T-helper 17 cell (primary cell): ENCODE data around the gene METTL8. TPM values are rescaled to one million over a fixed set of nuclear protein-coding genes. Genes with fewer than 3 reads are reported as not detected.
"Not testable (repeated sequence)": the region's sequence is repeated elsewhere in the genome, so short reads cannot be mapped to it uniquely, and the experiment has no call there.

Experiments used
- ATAC-seq: fragments of 150-1000 bp; cut with Tn5 transposase; 2 replicates; pipeline ENCODE4 v1.10.0; 2021; ENCODE audit warnings: mild to moderate bottlenecking, moderate library complexity
- DNase-seq, 3 donors: peaks; one replicate each; pipeline versions ENCODE4 v3.0.0 to v3.0.0-alpha.2; 2020 to 2021
- H3K9me3 ChIP-seq: one replicate; pipeline ENCODE4 v1.7.0; 2013; ENCODE audit warnings: low read length, mild to moderate bottlenecking; ENCODE audit not compliant: control insufficient read depth, poor library complexity, severe bottlenecking
- H3K27ac Mint-ChIP-seq: one replicate; pipeline ENCODE4 v1.8.0; 2022; ENCODE audit warnings: mild to moderate bottlenecking, moderate library complexity, mixed read lengths
- H3K27me3 Mint-ChIP-seq: one replicate; pipeline ENCODE4 v1.8.0; 2022; ENCODE audit warnings: mixed read lengths
- H3K36me3 Mint-ChIP-seq: one replicate; pipeline ENCODE4 v1.8.0; 2022; ENCODE audit warnings: low read depth, mixed read lengths
- H3K4me1 Mint-ChIP-seq: one replicate; pipeline ENCODE4 v1.8.0; 2022; ENCODE audit warnings: mild to moderate bottlenecking, mixed read lengths
- H3K4me3 Mint-ChIP-seq: one replicate; pipeline ENCODE4 v1.8.0; 2022; ENCODE audit warnings: mild to moderate bottlenecking, moderate library complexity, mixed read lengths
- total RNA-seq, 4 donors: library from RNA in 2 of 4; stranded (reverse) in 2 of 4; gene quantifications; one replicate each; pipeline ENCODE4 v1.2.3 and lab custom pipeline; 2022 to 2026

The METTL8 gene
- total RNA-seq, 2 donors from 2014 or later, result 18.5 to 23.3 TPM

- Mint-ChIP-seq H3K4me3 (no peak overlapping the region), H3K4me1 (peaks cover 11% of the 10 kb centered on the region), H3K27me3 (no peaks in the 10 kb centered on the region), H3K36me3 (peaks cover 7% of the 10 kb centered on the region), H3K27ac (peak overlapping the region; percentile 53)
- ATAC-seq, result no peak
- no peaks in the 10 kb centered on the region for H3K9me3 ChIP-seq
- no peak for DNase-seq
Measured at GRCh38 chr2:171441470-171441869, 7.7 kb upstream of the METTL8 start.

GRCh38 chr2:171436307-171436706 lies 2.5 kb upstream of the METTL8 start:
- Mint-ChIP-seq H3K4me3 (no peak overlapping the region), H3K36me3 (peaks cover 7% of the 10 kb centered on the region), H3K4me1 (peaks cover 36% of the 10 kb centered on the region), H3K27ac (no peak overlapping the region), H3K27me3 (no peaks in the 10 kb centered on the region)
- no peaks in the 10 kb centered on the region for H3K9me3 ChIP-seq
- no peak for DNase-seq
- ATAC-seq, result no peak

DNA sequence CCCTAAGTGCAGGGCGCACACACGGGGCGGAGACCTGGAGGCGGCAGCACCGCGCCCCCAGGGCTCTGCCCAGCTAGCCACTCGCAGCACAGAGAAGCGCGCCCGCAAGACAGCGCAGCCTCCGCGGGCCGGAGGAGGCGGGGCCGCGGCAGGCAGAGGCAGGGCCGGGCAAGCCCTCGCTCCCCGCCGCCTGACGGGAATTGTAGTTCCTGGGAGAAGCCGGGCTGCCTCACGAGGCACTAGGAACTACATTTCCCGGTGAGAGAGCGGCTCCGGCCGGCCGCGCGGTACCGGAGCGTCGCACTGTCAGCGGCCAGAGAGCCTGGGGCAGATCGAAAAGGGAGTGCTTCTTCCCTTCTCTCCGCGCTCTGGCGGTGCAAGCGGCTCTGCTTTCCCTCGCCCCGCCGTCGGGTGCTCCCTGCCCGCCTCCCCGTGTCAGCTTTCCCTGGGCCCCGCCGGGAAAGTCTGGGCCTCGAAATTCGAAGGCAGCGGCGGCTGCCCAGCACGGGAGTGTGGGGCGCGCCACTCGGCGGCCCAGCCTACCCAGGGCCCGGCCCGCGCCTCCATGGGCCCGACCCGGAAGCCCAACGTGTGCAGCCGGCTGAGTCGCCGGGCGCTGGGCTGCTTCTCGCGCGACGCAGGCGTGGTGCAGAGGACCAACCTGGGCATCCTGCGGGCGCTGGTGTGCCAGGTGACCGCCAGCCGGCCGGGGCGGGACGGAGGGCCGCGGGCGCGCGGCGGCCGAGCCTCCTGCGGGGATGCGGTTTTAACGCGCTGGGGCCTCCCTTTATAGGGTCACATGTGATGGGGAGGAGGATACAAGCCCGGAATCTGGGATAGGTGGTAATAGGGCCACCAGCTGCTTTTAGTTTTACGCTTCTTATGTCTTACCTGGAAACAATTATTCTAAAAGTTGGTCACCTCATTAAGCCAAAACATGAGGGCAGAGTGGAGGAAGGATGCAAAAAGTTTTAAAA lies 511 bp upstream of the METTL8 start, which contains the start of gene DCAF17:
DCAF17 (plus strand) TSS at position 214 of the 977 bp plus-strand sequence; CDS start at position 566, 352 bp downstream.
- DNase-seq (peak; percentile 89 to 92 (median 91)), ATAC-seq (peak; percentile 92)
- Mint-ChIP-seq H3K27ac (peak within 1 kb of the TSS; percentile 90), H3K4me1 (peaks cover 34% of the 10 kb centered on the region), H3K36me3 (peaks cover 7% of the 10 kb centered on the region), H3K4me3 (peak within 1 kb of the TSS; percentile 94), H3K27me3 (no peaks in the 10 kb centered on the region)
- no peaks in the 10 kb centered on the region for H3K9me3 ChIP-seq

GRCh38 chr2:171432969-171433762 lies 624 bp downstream of the METTL8 start:
- Mint-ChIP-seq H3K4me1 (peaks cover 36% of the 10 kb centered on the region), H3K27ac (peak overlapping the region; percentile 90), H3K27me3 (no peaks in the 10 kb centered on the region), H3K36me3 (peaks cover 8% of the 10 kb centered on the region), H3K4me3 (peak overlapping the region; percentile 94)
- DNase-seq, result peak in 1 of 3 donors; percentile 13
- ATAC-seq, result peak; percentile 10
- no peaks in the 10 kb centered on the region for H3K9me3 ChIP-seq

DNA sequence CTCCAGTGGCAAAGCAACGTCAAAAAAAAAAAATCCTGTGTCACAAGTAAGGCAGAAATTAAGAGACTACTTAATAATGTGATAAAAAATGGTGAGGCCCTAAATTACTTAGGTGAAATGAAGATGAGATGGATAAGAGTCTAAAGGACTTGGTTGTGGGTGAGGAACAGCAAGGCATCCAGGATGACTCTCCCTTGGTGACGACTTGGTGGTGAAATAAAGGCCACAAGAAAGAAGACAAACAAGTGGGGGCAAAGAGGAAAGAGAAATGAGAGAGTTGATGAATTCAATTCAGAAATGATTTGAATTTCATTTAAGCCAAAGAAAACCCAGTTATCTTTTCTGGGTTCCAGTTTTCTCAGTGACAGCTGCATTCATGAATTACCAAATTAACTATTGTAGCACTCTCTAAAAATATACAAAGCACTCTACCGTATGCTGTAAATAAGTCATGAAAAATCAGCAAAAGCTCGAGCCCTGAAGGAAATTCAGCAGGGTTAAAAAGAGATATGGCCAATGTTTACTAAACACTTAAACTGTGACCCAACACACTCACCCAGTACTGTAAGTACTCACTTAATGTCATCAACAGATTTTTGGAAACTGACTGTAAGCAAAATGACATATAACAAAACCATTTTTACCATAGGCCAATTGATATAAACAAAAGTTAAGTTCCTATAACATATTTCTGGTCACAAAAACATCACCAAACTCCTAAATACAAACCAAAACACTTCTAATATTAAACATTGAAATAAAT lies 1.4 kb downstream of the METTL8 start:
- Mint-ChIP-seq H3K36me3 (peaks cover 4% of the 10 kb centered on the region), H3K4me3 (peak overlapping the region; percentile 94), H3K4me1 (peaks cover 32% of the 10 kb centered on the region), H3K27ac (peak overlapping the region; percentile 90), H3K27me3 (no peaks in the 10 kb centered on the region)
- ATAC-seq (no peak), DNase-seq (no peak)
- H3K9me3 ChIP-seq, result no peaks in the 10 kb centered on the region

GRCh38 chr2:171431677-171432167 lies 2.1 kb downstream of the METTL8 start:
- H3K27me3 Mint-ChIP-seq, result no peaks in the 10 kb centered on the region
- DNase-seq (no peak), ATAC-seq (no peak)
- peaks cover 30% of the 10 kb centered on the region for H3K4me1 Mint-ChIP-seq
- H3K9me3 ChIP-seq, result no peaks in the 10 kb centered on the region
- H3K4me3 Mint-ChIP-seq, result no peak overlapping the region
- peaks cover 3% of the 10 kb centered on the region for H3K36me3 Mint-ChIP-seq
- H3K27ac Mint-ChIP-seq, result peak overlapping the region; percentile 90

DNA sequence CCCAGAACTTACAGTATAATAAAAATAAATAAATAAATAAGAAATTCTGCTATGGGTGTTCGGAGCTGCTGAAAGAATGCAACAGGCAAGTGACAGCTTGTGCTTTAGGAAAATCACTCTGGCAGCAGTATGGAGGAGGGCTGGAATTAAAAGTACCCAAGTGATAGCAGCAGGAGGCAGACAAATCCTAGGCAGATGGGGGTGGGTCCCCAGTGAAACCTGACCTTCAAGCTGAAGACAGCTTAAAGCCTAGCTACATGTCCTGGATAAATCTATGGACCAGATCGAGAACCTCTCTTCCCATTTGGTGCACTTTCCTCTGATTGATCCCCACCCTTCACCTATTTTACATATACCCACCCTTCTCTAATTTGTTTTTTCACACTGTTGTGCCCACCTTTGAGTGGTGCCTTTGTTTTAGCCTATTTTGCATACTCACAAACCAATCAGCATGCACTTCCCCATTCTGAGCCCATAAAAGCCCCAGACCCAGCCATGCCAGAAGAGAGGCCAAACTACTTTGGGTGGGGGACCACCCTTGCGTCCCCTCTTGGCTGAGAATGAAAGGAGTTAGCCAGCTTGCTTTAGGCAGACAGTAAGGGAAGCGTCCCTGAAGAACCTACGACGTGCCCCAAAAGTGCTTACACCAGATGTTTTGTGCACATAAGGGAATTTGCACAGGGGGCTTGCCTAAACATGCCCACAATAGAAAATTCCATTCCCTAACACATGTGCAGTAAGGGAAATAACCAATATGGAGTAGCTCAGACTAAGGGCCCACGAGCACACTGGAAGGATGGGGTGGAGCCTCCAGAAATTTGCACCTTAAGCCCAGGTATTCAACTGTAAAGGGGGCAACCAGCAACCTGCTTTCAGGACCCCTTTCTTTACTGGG lies 3.0 kb downstream of the METTL8 start:
- Mint-ChIP-seq H3K27ac (no peak overlapping the region), H3K4me1 (peaks cover 29% of the 10 kb centered on the region), H3K4me3 (no peak overlapping the region), H3K36me3 (peaks cover 3% of the 10 kb centered on the region), H3K27me3 (no peaks in the 10 kb centered on the region)
- DNase-seq, result no peak
- ATAC-seq, result no peak
- H3K9me3 ChIP-seq, result no peaks in the 10 kb centered on the region

DNA sequence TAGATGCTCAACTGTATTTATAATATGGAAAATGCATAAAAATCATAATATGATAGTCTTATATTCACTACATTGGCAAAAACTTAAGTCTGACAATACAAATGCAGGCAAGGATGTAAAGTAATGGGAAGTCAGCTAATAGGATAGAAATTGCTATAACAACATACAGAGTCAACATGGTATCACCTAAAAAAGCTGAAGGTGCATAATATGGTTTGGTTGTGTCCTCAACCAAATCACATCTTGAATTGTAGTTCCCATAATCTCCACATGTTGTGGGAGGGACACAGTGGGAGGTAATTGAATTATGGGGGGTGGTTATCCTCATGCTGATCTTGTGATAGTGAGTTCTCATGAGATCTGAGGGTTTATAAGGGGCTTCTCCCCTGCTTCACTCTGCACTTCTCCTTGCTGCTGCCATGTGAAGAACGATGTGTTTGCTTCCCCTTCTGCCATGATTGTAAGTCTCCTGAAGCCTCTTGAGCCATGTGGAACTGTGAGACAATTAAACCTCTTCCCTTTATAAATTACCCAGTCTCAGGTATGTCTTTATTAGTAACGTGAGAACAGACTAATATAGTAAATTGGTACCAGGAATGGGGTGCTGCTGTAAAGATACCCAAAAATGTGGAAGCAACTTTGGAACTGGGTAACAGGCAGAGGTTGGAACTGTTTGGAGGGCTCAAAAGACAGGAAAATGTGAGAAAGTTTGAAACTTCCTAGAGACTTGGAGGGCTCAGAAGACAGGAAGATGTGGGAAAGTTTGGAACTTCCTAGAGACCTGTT lies 10.9 kb downstream of the METTL8 start:
- not testable (repeated sequence) for H3K36me3 Mint-ChIP-seq, H3K27ac Mint-ChIP-seq, H3K4me3 Mint-ChIP-seq, H3K27me3 Mint-ChIP-seq, DNase-seq, H3K4me1 Mint-ChIP-seq, ATAC-seq, H3K9me3 ChIP-seq

- no peaks in the 10 kb centered on the region for H3K9me3 ChIP-seq
- Mint-ChIP-seq H3K4me1 (peaks cover 12% of the 10 kb centered on the region), H3K27ac (peak overlapping the region; percentile 11), H3K27me3 (no peaks in the 10 kb centered on the region), H3K4me3 (no peak overlapping the region), H3K36me3 (peaks cover 2% of the 10 kb centered on the region)
- DNase-seq (no peak), ATAC-seq (no peak)
Measured at GRCh38 chr2:171420728-171421563, 12.8 kb downstream of the METTL8 start.

DNA sequence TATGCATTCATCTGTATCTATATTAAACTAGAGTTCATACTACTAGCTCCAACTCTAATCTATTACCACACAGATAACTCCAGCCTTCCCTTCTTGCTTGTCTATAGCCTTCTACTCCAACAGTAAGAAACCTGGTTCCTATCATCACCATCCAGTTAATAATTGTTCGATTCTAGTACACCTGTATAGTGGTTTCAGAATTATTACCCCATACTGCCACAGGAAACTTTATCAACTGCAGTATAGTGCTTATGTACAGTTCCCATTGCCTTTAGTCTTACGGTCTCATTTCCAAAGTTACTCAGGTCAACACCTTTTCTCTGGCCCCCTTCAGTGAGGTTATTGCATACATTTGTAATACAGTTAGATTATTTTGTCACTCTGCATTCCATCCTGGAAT lies 14.5 kb downstream of the METTL8 start:
- H3K9me3 ChIP-seq, result no peaks in the 10 kb centered on the region
- Mint-ChIP-seq H3K4me1 (peaks cover 15% of the 10 kb centered on the region), H3K36me3 (no peaks in the 10 kb centered on the region), H3K27ac (peak overlapping the region; percentile 27), H3K4me3 (no peak overlapping the region), H3K27me3 (no peaks in the 10 kb centered on the region)
- ATAC-seq (no peak), DNase-seq (no peak)
